ENCODE results near the gene ERBB2. TPM values are rescaled to one million over a fixed set of nuclear protein-coding genes. Genes with fewer than 3 reads are reported as not detected.

The ERBB2 gene
- total and polyA plus RNA-seq, 2 of the 13 experiments (the other 11 are each of a cell fraction or from before 2014, with no cell fraction given), result 57.7 to 64.1 TPM

DNA sequence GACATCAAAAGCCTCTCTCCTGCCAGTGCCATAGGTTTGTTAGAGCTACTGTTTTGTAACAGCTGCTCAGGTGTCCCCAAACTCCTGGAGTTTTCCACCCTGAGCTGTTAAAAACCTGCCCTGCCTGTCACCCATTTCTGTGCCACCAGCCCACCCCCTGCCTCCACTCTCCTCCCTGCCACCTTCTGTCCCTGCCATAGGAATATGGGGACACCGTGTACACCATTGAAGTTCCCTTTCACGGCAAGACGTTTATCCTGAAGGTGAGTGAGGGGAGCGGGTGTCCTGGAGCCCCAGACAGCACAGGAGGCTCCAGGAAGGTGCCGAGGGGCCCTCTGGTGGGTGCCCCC, 39.9 kb upstream of the ERBB2 start:
- H3K4me1 ChIP-seq (ENCODE audit: insufficient read depth, low read length), result peaks cover 21% of the 10 kb centered on the region
- no TSS peak for BruUV-seq (replicated peaks)
- H3K4me2 ChIP-seq (ENCODE audit: low read depth, low read length), result no peak overlapping the region
- FAIRE-seq (no peak), DNase-seq (ENCODE audit: low spot score) (no peak), ATAC-seq (no peak)
- H3K9ac ChIP-seq (ENCODE audit: insufficient read depth, low read depth, low read length), result no peak overlapping the region
- no peaks in the 10 kb centered on the region for H4K20me1 ChIP-seq (ENCODE audit: insufficient read depth, low read length)
- H3K27ac ChIP-seq (ENCODE audit: extremely low read length, insufficient read depth, low read length), result no peak overlapping the region
- peaks cover 22 to 27% of the 10 kb centered on the region in 2 experiments; a peak in 4 of 5 replicates for H3K36me3 ChIP-seq (replicated peaks in 1 of 2; ENCODE audit: control insufficient read depth in 1 of 2, insufficient read depth in 2 of 2, low read length in 2 of 2)
- TF ChIP-seq CREM (IDR thresholded peaks at IDR 0.05) (no peak), CREM (CRISPR knock-in tag; IDR thresholded peaks at IDR 0.05) (no peak), MED1 (CRISPR knock-in tag; IDR thresholded peaks at IDR 0.05) (no peak), SALL1 (CRISPR knock-in tag; IDR thresholded peaks at IDR 0.05) (no peak), MEIS1 (CRISPR knock-in tag; IDR thresholded peaks at IDR 0.05; ENCODE audit: borderline replicate concordance) (no peak), GFI1 (CRISPR knock-in tag; IDR thresholded peaks at IDR 0.05; ENCODE audit: borderline replicate concordance) (no peak), U2AF1 (optimal IDR thresholded peaks at IDR 0.05; ENCODE audit: low read depth, low read length) (no peak), ZNF501 (CRISPR knock-in tag; IDR thresholded peaks at IDR 0.05) (no peak), EHMT2 (IDR thresholded peaks at IDR 0.05; ENCODE audit: borderline replicate concordance, low read depth, low read length) (no peak), GTF3A (CRISPR knock-in tag; conservative IDR thresholded peaks at IDR 0.05) (no peak), TBX2 (CRISPR knock-in tag; IDR thresholded peaks at IDR 0.05; ENCODE audit: borderline replicate concordance) (no peak), TAF1 (CRISPR knock-in tag; IDR thresholded peaks at IDR 0.05) (no peak), RARA (CRISPR knock-in tag; IDR thresholded peaks at IDR 0.05) (no peak), ZNF530 (CRISPR knock-in tag; IDR thresholded peaks at IDR 0.05; ENCODE audit: low read depth) (no peak), KDM1A (CRISPR knock-in tag; IDR thresholded peaks at IDR 0.05) (no peak), ZBTB1 (CRISPR knock-in tag; IDR thresholded peaks at IDR 0.05; ENCODE audit: borderline replicate concordance) (no peak)
- TF ChIP-seq, protein P1, sequence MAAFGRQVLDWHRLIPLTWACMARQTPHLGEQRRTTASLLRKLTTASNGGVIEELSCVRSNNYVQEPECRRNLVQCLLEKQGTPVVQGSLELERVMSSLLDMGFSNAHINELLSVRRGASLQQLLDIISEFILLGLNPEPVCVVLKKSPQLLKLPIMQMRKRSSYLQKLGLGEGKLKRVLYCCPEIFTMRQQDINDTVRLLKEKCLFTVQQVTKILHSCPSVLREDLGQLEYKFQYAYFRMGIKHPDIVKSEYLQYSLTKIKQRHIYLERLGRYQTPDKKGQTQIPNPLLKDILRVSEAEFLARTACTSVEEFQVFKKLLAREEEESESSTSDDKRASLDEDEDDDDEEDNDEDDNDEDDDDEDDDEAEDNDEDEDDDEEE (CRISPR knock-in tag; IDR thresholded peaks at IDR 0.05), result no peak
- ChIA-PET CTCF (ENCODE audit: low intra/inter-chr PET ratio, low total read pairs) (no interaction called here), POLR2A (no interaction called here)
- H3K79me2 ChIP-seq (ENCODE audit: insufficient read depth, low read length), result no peaks in the 10 kb centered on the region
- H2AFZ ChIP-seq (ENCODE audit: low read length), result no peak overlapping the region
- H3K4me3 ChIP-seq (replicated peaks in 1 of 3; ENCODE audit: insufficient read depth in 1 of 3, low read depth in 2 of 3, low read length in 3 of 3), result no peak overlapping the region
- in situ Hi-C loops (cut with HindIII; ENCODE audit: extremely low pct_ligation_motif_present, low pct_unique_long_range_greater_than_20kb), result no loop called here
- H3K27me3 ChIP-seq (ENCODE audit: control insufficient read depth in 1 of 2, insufficient read depth in 2 of 2, low read length in 2 of 2), result no peaks in the 10 kb centered on the region
- 91% methylated on average over 5 of the region's 5 CpGs for WGBS (ENCODE audit: low lambda C conversion rate)
- H3K9me3 ChIP-seq (ENCODE audit: low read length), result no peaks in the 10 kb centered on the region
- intact Hi-C loops (cut with micrococcal nuclease; ENCODE audit: unreplicated experiment), result no loop called here
